GM12878 (cell line): ENCODE measurements around the gene PRMT1. TPM values are rescaled to one million over a fixed set of nuclear protein-coding genes. Genes with fewer than 3 reads are reported as not detected.

Experiments used
- ATAC-seq: fragments of 200-7000 bp; cut with Tn5 transposase; 3 replicates; pipeline ENCODE4 v1.9.1; 2020; ENCODE audit warnings: mild to moderate bottlenecking, moderate library complexity
- BruUV-seq: library from RNA; stranded (reverse); fragments of 400-500 nt; replicated peaks from 2 replicates; lab custom pipeline; 2021; lab: Mats Ljungman, UMichigan
- CTCF ChIA-PET: fragments of 300-600 bp; sonication (Branson Sonifier 250); formaldehyde crosslinking; extraction: SDS; loops from one replicate; lab custom pipeline; 2021; ENCODE audit warnings: inconsistent platforms; lab: Yijun Ruan, JAX
- POLR2A ChIA-PET: fragments of 350-600 bp; formaldehyde crosslinking; extraction: SDS; loops from one replicate; lab custom pipeline; 2021; ENCODE audit warnings: inconsistent platforms; lab: Charles Lee
- RAD21 ChIA-PET: fragments of 300-600 bp; sonication (Branson Sonifier 250); formaldehyde crosslinking; loops from one replicate; lab custom pipeline; 2023; ENCODE audit warnings: antibody characterized with exemption; ENCODE audit not compliant: unreplicated experiment; lab: Charles Lee
- SMC1A ChIA-PET: fragments of 300-600 bp; sonication (Branson Sonifier 250); formaldehyde crosslinking; loops from one replicate; lab custom pipeline; 2023; ENCODE audit not compliant: unreplicated experiment, uncharacterized antibody; lab: Charles Lee
- DNase-seq: peaks from one replicate; pipeline ENCODE4 v3.0.0-alpha.2; 2011; ENCODE audit warnings: low read depth, low spot score
- FAIRE-seq: peaks from 3 replicates; lab custom pipeline; 2011; peaks lifted over from hg19 to GRCh38; lab: Jason Lieb, UNC
- H2AFZ ChIP-seq: 2 replicates; pipeline ENCODE4 v1.6.0; 2011; ENCODE audit warnings: low read depth, low read length, control low read depth; ENCODE audit not compliant: control insufficient read depth
- H3K27ac ChIP-seq: 2 replicates; pipeline ENCODE4 v1.5.1; 2011; ENCODE audit warnings: control low read depth; ENCODE audit not compliant: control insufficient read depth, insufficient read depth
- H3K27me3 ChIP-seq, 2 experiments: replicated peaks in 1 of 2; 2 replicates each; pipeline versions ENCODE4 v1.6.0 to v1.6.1; 2011; ENCODE audit warnings: low read length in 1 of 2; ENCODE audit not compliant: control insufficient read depth in 2 of 2, insufficient read depth in 2 of 2
- H3K36me3 ChIP-seq, 2 experiments: 2 replicates each; pipeline ENCODE4 v1.5.1; 2011; ENCODE audit warnings: low read length in 1 of 2; ENCODE audit not compliant: control insufficient read depth in 2 of 2, insufficient read depth in 2 of 2
- H3K4me1 ChIP-seq: 2 replicates; pipeline ENCODE4 v1.6.1; 2011; ENCODE audit warnings: mild to moderate bottlenecking, low read length, moderate library complexity, mixed read lengths; ENCODE audit not compliant: control insufficient read depth, insufficient read depth
- H3K4me2 ChIP-seq: 2 replicates; pipeline ENCODE4 v1.6.0; 2011; ENCODE audit warnings: control low read depth; ENCODE audit not compliant: control insufficient read depth, insufficient read depth
- H3K4me3 ChIP-seq: fragments of 200-600 bp; sonication (generic); 2 replicates; pipeline ENCODE4 v1.5.1; 2016
- H3K79me2 ChIP-seq: 2 replicates; pipeline ENCODE4 v1.6.0; 2011; ENCODE audit warnings: low read length; ENCODE audit not compliant: control insufficient read depth, insufficient read depth
- H3K9ac ChIP-seq: 2 replicates; pipeline ENCODE4 v1.8.0; 2011; ENCODE audit warnings: low read length, control low read depth, mixed read lengths; ENCODE audit not compliant: control insufficient read depth, insufficient read depth
- H3K9me3 ChIP-seq: replicated peaks from 3 replicates; pipeline ENCODE4 v1.5.1; 2011; ENCODE audit warnings: mild to moderate bottlenecking, low read length; ENCODE audit not compliant: control insufficient read depth, insufficient read depth
- H4K20me1 ChIP-seq: 2 replicates; pipeline ENCODE4 v1.6.0; 2011; ENCODE audit not compliant: control insufficient read depth, insufficient read depth
- ATF3 ChIP-seq: IDR thresholded peaks from 2 replicates; pipeline ENCODE4 v1.6.1; 2011; ENCODE audit warnings: low read depth, mild to moderate bottlenecking, low read length, moderate library complexity, borderline replicate concordance; ENCODE audit errors: extremely low read depth
- BCL11A ChIP-seq: IDR thresholded peaks from 2 replicates; pipeline ENCODE4 v1.6.1; 2011; ENCODE audit warnings: low read depth, low read length
- BCLAF1 ChIP-seq: fragments of 450-650 bp; IDR thresholded peaks from 2 replicates; pipeline ENCODE4 v1.6.1; 2017; ENCODE audit warnings: antibody characterized with exemption, mild to moderate bottlenecking, moderate library complexity
- BHLHE40 ChIP-seq, 2 experiments: fragments of 450-650 bp in 1 of 2; IDR thresholded peaks; 2 replicates each; pipeline ENCODE4 v1.6.1; 2011 to 2017; ENCODE audit warnings: low read depth in 2 of 2, borderline replicate concordance in 1 of 2, improper control_type of control experiment in 1 of 2, low read length in 1 of 2, mild to moderate bottlenecking in 1 of 2
- CBX5 ChIP-seq: sonication (generic); IDR thresholded peaks from 2 replicates; pipeline ENCODE4 v1.6.1; 2016; ENCODE audit warnings: low read depth, moderate library complexity, mild to moderate bottlenecking, inconsistent platforms
- CHD1 ChIP-seq: IDR thresholded peaks from 2 replicates; pipeline ENCODE4 v1.6.1; 2012; ENCODE audit warnings: low read depth, low read length, improper control_type of control experiment
- IKZF2 ChIP-seq, 2 experiments: fragments of 450-650 bp; IDR thresholded peaks; 2 replicates each; pipeline ENCODE4 v1.6.1; 2017; ENCODE audit warnings: mild to moderate bottlenecking in 2 of 2, moderate library complexity in 2 of 2
- JUNB ChIP-seq: IDR thresholded peaks from 2 replicates; pipeline ENCODE4 v1.6.1; 2016; ENCODE audit warnings: antibody characterized with exemption, mild to moderate bottlenecking
- MTA3 ChIP-seq: IDR thresholded peaks from 2 replicates; pipeline ENCODE4 v1.6.1; 2012; ENCODE audit warnings: low read length, inconsistent platforms, borderline replicate concordance
- NFXL1 ChIP-seq: fragments of 450-650 bp; IDR thresholded peaks from 2 replicates; pipeline ENCODE4 v1.6.1; 2017; ENCODE audit warnings: antibody characterized with exemption, mild to moderate bottlenecking, borderline replicate concordance
- PKNOX1 ChIP-seq: fragments of 450-650 bp; IDR thresholded peaks from 2 replicates; pipeline ENCODE4 v1.6.1; 2016; ENCODE audit warnings: mild to moderate bottlenecking
- SMAD1 ChIP-seq: fragments of 450-650 bp; IDR thresholded peaks from 2 replicates; pipeline ENCODE4 v1.6.1; 2018; ENCODE audit warnings: mild to moderate bottlenecking, low read depth; ENCODE audit not compliant: partially characterized antibody
- SREBF1 ChIP-seq: IDR thresholded peaks from 2 replicates; pipeline ENCODE4 v1.6.1; 2012; ENCODE audit warnings: mild to moderate bottlenecking, low read length
- TCF12 ChIP-seq: IDR thresholded peaks from 2 replicates; pipeline ENCODE4 v1.6.1; 2011; ENCODE audit warnings: low read depth, mild to moderate bottlenecking, low read length
- WGBS: methylation state at CpG from one replicate; pipeline ENCODE4 v1.1.6; 2016; ENCODE audit warnings: low lambda C conversion rate; ENCODE audit not compliant: insufficient replicate concordance, insufficient coverage; ENCODE audit errors: missing lambda C conversion rate; 5-methylcytosine and 5-hydroxymethylcytosine counted together
- in situ Hi-C: fragments of 300-500 bp; cut with MboI; formaldehyde crosslinking; loops from 9 replicates; pipeline ENCODE4 v1.14.3; 2018; ENCODE audit warnings: mixed read lengths
- intact Hi-C: fragments of 100-400 bp; cut with micrococcal nuclease; formaldehyde crosslinking; loops from one replicate; pipeline ENCODE4 v1.14.2; 2022; ENCODE audit not compliant: unreplicated experiment
- polyA plus RNA-seq, 11 experiments: library from polyadenylated mRNA; depleted of rRNA in 4 of 11; unstranded in 6 of 11; stranded (reverse) in 5 of 11; fragments of >200 nt; fragmentation: Nextera tagmentation in 4 of 11; fragmentation: Illumina TruSeq in 1 of 11; extraction: Ambion mirVana in 4 of 11; extraction: Trizol in 1 of 11; gene quantifications; 1 replicate in 1 of 11; 2 replicates in 10 of 11; pipeline versions ENCODE4 v1.2.1 to v1.2.3, GENCODE V29; 2011 to 2016; ENCODE audit warnings: inconsistent platforms in 2 of 11, missing spikeins in 2 of 11, low read depth in 1 of 11
- total RNA-seq, 4 experiments: library from RNA; depleted of rRNA in 3 of 4; stranded (reverse); fragments of >200 nt in 3 of 4; fragmentation: Illumina TruSeq in 1 of 4; extraction: Trizol in 1 of 4; gene quantifications; 2 replicates each; pipeline versions ENCODE4 v1.2.1 to v1.2.3, GENCODE V29; 2013 to 2021

The PRMT1 gene
- total and polyA plus RNA-seq, 10 of the 15 experiments (the other 5 are each of a cell fraction or from before 2014, with no cell fraction given), result 19.9 to 667 (median 444) TPM

GRCh38 chr19:49640113-49640898, 36.8 kb upstream of the PRMT1 start, which contains the start of gene RRAS (continued):
- TF ChIP-seq ATF3, result no peak
- TF ChIP-seq IKZF2 (IDR thresholded peaks at IDR 0.05), result peak in 1 of 2 experiments; percentile 73; a peak in 2 of 4 replicates
- no peak for TF ChIP-seq TCF12
- TF ChIP-seq SMAD1, result peak; percentile 80
- no peak for TF ChIP-seq JUNB

- ChIA-PET SMC1A (interaction anchor here (0.8 to 1.5 kb wide), 3 partner anchors 34 to 72 kb away, joined by 3 to 7 read pairs (median 5); partner anchors contain the start of genes NOSIP and PRRG2), RAD21 (interaction anchor here (0.7 to 5.1 kb wide), 9 partner anchors 22 to 649 kb away, joined by 3 to 131 read pairs (median 3); partner anchors contain the start of genes AP2A1, BCL2L12, GYS1 and IRF3), CTCF (interaction anchor here (0.6 to 5.1 kb wide), 7 partner anchors 23 to 95 kb away, joined by 3 to 130 read pairs (median 9); partner anchors contain the start of genes BCL2L12, IRF3, NOSIP and PRMT1), POLR2A (interaction anchor here (0.8 to 6.5 kb wide), 11 partner anchors 13 to 287 kb away, joined by 3 to 200 read pairs (median 6); partner anchors contain the start of genes AP2A1, ATF5, BCL2L12 and IRF3)
- Histone ChIP-seq H3K36me3 (peaks cover 0 to 5% of the 10 kb centered on the region in 2 experiments; a peak in 3 of 4 replicates), H3K4me1 (peaks cover 18% of the 10 kb centered on the region), H3K27ac (peak within 1 kb of the TSS; percentile 98), H4K20me1 (no peaks in the 10 kb centered on the region), H2AFZ (peak within 1 kb of the TSS; percentile 57), H3K79me2 (peaks cover 36% of the 10 kb centered on the region), H3K9me3 (no peaks in the 10 kb centered on the region), H3K9ac (peak within 1 kb of the TSS; percentile 98), H3K4me2 (peak within 1 kb of the TSS; percentile 90), H3K27me3 (no peaks in the 10 kb centered on the region), H3K4me3 (peak within 1 kb of the TSS; percentile 86)
- BruUV-seq, result no TSS peak
- under 1% methylated on average over 66 of the region's 87 CpGs for WGBS
- in situ Hi-C loops, result no loop called here
- peak; percentile 76 for ATAC-seq
- intact Hi-C loops, result loop anchor here (2.0 to 5.0 kb wide), 3 partner anchors 23 to 145 kb away; partner anchors contain the start of genes BCL2L12, IRF3, PRR12 and RPS11
- FAIRE-seq, result peak; percentile 100
- peak; percentile 97 for DNase-seq
- TF ChIP-seq CBX5 (no peak), BCL11A (no peak), NFXL1 (no peak), BHLHE40 (IDR thresholded peaks at IDR 0.05; ENCODE audit: borderline replicate concordance in 1 of 2, low read depth in 2 of 2, low read length in 1 of 2) (peak; percentile 29 to 45; a peak in 2 of 4 replicates), PKNOX1 (peak; percentile 69), ATF3 (peak; percentile 66; the same call in 1 of the 2 replicates), BCLAF1 (no peak), CHD1 (no peak), MTA3 (no peak), SREBF1 (peak; percentile 91)
Observed at GRCh38 chr19:49641688-49642491, 35.2 kb upstream of the PRMT1 start, which contains the start of gene SCAF1. Gene SCAF1 (plus strand): TSS chr19:49642209. CDS start chr19:49645027, 2,818 bp downstream.
